Stimulated activated CD8-positive, alpha-beta memory T cell treated with anti-CD3 and anti-CD28 coated beads, Interleukin-15, amount 100 ng/mL, for 1 hour (primary cell): ENCODE measurements around the gene KIAA1210.

Source experiments
- DNase-seq: peaks from one replicate; pipeline ENCODE4 v3.0.0-alpha.2; 2020; ENCODE audit warnings: low read depth

KIAA1210 gene

DNA sequence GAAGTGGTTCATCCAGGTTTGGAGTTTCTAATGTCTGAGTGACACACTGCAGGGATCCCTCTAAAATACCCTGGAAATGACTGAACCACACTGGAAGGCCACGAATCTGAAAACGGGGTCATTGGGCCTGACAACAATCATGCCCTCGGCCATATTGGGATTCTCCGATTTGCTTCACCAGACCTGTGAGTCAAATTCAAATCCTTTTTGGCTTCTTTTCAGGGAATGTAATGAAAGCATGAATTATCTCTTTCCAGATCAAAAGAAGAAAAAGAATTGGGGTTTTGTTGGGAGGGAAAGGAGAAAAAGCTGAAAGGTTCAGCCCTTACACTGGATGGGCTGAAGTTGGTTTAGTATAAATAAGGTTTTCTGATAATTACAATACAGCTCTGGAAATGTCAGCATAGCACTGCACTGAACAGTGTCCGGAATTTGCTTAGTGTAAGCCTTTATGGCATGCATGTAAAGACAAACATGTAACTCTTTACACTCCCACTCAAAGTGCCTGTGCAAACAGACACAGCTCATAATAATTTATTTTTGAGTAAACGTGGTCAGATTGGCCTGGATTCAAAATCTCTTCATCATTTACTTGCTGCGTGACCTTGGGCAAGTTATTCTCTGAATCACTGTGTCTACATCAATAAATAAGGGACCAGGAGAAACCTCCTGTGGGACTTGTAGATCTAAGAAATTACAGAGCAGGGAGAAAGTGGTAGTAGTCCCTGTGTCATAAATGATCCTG lies 33.4 kb downstream of the KIAA1210 start:
- no peak for DNase-seq

DNA sequence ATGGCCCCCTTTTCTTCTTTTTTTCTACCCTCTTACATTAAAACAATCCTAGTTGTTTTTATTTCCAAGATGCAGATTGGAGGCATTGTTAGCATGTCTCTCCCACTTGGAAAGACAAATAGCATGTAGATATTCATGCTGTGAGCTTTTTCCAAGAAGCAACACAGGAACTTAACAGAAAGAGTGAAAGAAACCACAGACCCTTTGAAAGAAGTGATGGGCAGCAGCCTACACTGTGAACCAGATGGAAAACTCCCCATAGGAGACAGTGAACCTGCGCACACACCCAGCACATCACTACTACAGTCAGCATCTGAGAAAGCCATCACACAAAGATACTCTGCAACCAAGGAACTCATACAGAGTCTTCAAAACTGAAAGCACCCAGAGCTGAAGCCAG lies 37.0 kb downstream of the KIAA1210 start:
- no peak for DNase-seq

- DNase-seq = no peak
These were observed 38.0 kb downstream of the KIAA1210 start for GRCh38 chrX:119089619-119090018.

DNA sequence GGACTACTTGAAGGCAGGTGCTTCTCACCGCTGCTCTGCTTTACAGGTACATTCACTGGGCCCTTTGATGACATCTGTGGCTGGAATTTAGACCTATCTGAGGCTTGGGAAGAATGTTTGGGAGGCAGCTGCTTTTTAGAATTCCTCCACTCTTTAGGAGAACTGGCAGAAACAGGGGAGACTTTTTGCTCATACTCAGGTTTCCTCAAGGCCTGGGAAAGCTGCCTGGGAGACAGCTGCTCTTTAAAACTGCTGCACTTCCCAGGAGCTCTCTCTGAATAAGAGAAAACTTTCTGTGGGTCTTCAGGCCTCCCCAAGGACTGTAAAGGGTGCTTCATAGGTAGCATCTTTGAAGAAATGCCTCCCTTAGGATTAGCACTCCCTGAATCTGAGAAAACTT lies 40.5 kb downstream of the KIAA1210 start:
- DNase-seq = no peak

- DNase-seq = no peak
These were observed 42.8 kb downstream of the KIAA1210 start for GRCh38 chrX:119084766-119085165.

DNA sequence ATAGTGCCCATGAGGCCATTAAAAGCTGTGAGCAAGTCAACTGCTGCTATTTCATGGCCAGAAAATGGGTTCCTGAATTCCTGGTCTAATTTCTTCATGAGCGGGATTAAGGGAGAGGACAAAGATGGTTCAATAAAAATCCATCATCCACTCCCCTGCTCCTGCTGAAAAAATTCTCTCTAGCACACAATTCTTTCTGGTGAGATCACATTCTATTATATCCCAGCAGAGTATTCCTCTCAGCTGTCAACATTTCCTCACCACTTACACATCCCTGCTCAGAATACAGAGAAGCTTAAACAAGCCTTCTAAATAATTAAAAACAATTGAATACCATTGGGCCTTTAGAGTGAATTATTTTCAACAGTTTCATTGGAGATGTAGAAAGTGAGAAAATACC lies 45.3 kb downstream of the KIAA1210 start:
- no peak for DNase-seq

GRCh38 chrX:119075270-119076025 lies 52.2 kb downstream of the KIAA1210 start:
- no peak for DNase-seq

DNA sequence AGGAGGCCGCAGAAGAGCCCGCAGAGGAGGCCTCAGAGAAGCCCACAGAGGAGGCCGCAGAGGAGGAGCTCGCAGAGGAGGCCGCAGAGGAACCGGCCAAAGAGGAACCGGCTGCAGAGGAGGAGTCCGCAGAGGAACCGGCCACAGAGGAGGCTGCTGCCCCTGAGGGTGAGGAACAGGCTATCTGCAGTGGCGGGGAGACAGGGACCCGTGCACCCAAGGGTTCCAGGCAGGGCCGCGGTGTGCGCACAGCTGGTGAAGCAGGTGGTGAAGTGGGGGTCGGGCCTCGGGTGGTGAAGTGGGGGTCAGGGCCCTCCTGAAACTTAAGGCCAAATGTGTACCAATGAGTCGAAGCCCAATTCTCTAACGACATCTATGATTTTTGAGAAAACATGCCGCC lies 53.7 kb downstream of the KIAA1210 start:
- DNase-seq = no peak

- DNase-seq = no peak
These were observed 54.3 kb downstream of the KIAA1210 start for GRCh38 chrX:119073200-119073905.

DNA sequence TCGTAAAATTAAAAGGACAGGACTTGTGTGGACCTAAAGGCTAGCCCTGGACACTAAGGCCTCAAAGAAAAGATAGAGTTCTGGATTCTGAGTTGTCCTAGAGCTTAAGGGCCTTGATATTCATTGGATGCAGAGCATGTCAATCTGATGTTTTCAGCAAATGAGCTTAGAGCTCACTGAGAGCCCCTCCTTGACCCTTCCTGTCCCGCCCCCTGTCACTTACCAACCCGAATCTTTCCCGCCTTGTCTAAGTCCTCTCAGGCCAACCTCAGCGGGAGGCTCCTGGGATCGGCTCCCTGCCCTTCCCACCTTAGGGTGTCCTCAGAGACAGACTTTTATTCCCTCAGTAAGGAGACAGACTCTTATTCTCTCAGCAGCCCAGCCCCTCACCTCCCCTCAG lies 54.9 kb downstream of the KIAA1210 start, which contains the start of gene CT47C1:
Gene CT47C1, plus strand, starts transcription at position 250 of the 400 bp plus-strand sequence. CDS start 233 bp downstream, outside the sequence.
- no peak for DNase-seq

GRCh38 chrX:119071381-119071780 lies 56.2 kb downstream of the KIAA1210 start:
- DNase-seq = no peak

DNA sequence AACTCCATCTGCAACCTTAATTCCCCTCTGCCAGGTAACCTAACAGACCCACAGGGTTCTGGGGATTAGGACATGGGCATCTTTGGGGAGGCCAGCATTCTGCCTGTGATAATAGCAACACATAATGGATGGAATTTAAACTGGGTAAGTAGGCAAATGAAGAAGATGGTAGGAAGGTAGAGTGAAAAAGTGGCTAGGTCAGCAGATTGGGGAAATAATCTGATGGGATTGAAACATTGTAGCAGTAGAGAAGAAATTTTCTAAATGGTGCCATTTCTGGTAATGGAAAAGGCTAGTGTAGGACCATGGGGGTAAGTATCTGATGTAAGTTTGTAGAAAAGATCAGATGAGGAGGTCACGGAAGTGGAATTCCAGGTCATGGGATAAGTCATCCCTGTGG lies 57.9 kb downstream of the KIAA1210 start:
- no peak for DNase-seq

GRCh38 chrX:119069128-119069527 lies 58.5 kb downstream of the KIAA1210 start:
- DNase-seq = no peak

- DNase-seq = no peak
These were observed 60.4 kb downstream of the KIAA1210 start for GRCh38 chrX:119067023-119067739.

- DNase-seq = no peak
These were observed 64.2 kb downstream of the KIAA1210 start for GRCh38 chrX:119063428-119063827.

GRCh38 chrX:119062750-119063374 lies 64.8 kb downstream of the KIAA1210 start:
- no peak for DNase-seq

DNA sequence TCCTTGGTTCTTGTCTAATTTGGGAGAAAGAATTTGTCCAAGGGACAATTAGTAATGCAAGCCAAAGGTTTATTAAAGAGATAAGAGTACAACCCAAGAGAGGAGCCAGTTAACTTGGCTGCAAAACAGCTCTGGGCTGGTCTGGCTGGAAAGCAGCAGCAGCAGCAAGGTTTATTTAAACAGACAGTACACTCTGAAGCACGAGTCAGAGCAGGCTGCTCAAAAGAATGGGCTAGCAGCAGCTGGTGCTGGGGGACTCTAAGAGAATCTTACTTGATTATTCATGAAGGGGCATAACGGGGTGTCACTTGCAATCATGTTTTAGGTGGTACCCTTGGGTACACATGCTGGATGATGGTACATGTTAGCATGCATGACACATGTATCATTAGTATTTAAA lies 71.9 kb downstream of the KIAA1210 start:
- no peak for DNase-seq

DNA sequence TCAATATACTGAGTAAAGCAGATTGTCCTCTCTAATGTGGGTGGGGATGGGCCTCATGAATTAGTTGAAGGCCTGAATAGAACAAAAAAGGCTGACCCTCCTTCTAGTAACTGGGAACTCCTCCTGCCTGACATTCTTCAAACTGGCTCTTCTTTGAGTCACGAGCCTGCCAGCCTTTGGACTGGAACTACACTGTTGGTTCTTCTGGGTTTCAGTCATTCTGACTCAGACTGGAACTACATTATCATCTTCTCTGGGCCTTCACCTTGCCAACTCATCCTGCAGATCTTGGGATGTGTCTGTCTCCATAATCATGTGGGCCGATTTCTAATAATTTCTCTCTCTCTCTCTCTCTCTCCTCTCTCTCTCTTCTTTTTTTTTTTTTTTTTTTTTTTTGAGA lies 81.7 kb downstream of the KIAA1210 start:
- no peak for DNase-seq

DNA sequence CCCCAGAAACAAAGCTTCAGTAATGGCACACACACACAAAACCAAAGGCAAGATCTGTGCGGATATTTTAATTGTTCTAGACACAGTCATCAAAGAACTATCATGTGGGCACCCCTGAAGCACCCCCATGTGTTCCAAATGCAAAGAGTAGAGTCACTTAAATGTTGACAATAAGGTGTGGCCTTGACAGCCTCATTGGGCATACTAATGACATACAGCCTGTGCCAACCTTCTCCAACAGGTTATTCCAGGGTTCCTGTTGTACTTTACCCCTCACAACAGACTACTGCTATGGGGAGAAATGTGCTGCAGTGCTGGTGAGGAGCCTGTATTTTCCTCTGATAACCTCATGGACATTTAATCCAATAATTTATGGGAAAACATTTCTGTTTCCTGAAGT lies 84.6 kb downstream of the KIAA1210 start:
- no peak for DNase-seq

DNA sequence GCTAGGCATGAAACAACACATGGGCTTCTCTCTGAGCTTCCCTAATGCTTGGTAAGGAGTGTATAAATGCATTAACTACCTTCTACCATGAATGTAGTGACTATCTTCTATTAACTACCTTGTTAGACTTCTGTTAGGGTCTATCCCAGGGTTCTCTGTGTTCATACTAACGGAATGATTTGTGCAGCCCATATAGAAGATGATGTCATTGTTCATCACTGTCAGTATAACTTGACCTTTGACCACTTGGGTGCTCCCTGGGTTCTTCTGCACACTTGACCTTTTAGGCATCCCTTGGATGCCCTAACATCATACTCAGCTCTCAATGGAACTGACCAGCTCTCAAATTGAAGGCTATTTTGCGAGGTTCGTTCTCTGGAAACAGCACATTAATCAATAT lies 85.6 kb downstream of the KIAA1210 start:
- no peak for DNase-seq

DNA sequence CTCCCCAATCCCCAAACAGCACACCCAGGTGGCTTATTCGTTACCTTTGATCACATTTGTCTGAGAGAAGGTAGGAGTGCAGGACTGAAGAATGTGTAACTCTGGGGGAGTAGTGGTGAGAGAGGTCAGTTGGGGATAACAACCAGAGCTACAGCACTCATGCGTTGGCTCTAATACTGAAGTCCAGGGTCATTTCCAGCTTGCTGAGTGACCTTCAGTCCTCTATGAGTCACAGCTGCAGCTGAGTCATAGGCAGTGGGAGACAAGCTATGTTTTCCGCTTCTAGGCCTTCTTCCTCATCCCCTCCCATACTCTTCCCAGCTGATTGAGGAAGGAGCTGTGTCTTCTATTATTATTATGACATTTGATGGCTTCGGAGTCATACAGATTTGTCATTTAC lies 86.4 kb downstream of the KIAA1210 start:
- DNase-seq = no peak

DNA sequence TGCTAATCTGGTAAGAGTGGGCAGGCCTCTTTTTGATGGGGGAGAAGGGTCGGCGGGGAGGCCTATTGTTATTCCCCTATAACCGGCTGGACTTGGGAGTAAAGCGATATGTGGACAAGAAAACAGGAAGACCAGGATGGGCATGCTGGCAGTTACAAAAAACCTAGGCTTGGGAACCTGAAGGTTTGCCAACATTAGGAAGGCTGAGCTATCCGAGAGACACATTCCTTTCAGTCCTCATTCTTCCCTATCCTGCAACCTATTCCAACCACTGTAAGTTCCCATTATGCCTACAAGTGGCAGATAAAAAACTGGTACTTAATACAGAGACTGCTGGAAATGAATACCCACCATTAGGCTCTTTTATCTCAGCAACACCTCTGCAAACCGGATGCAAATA lies 87.2 kb downstream of the KIAA1210 start:
- DNase-seq = no peak
